Measurements from ENCODE around the gene CNOT11.

CNOT11 gene

GRCh38 chr2:101278925-101279324, 26.2 kb downstream of the CNOT11 start:
- no peak for DNase-seq (ENCODE audit: low read depth)

GRCh38 chr2:101281482-101281881, 28.8 kb downstream of the CNOT11 start:
- DNase-seq (ENCODE audit: low read depth) = no peak

DNA sequence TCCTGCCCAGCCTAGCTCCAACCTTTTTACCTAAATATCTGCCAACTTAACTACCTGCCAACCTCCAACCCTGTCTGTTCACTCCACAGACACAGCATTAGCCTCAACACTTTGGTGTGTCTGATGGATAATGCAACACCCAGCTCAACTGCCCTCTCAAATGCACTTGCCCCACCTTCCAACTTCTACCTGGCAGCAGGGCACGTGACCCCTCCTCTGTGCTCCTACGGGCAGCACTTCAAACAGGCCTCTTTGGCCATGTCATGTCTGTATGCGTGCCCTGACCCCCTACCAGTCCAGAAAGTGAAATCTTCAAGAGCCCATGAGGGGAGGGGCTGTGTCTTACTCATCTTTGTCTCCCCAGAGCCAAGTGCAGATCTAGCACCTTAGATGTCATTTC, 30.3 kb downstream of the CNOT11 start:
- DNase-seq (ENCODE audit: low read depth) = no peak

DNA sequence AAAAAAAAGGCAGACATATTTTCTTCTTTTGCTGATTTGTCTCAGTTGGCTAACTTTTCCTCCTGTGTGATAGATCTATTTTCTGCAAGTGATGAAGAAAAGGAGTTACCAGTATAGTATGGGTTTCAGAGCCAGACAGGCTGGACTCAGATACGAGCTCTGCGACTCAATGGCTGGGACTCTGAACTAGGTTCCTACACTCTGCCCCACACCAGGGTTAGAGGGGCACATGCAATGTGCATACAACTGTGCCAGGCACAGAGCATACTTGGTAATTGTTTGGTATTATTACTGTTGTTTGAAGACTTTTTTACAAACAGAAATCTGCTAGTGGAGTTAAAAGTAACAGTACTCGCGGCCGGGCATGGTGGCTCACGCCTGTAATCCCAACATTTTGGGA, 34.0 kb downstream of the CNOT11 start:
- DNase-seq (ENCODE audit: low read depth) = no peak

DNA sequence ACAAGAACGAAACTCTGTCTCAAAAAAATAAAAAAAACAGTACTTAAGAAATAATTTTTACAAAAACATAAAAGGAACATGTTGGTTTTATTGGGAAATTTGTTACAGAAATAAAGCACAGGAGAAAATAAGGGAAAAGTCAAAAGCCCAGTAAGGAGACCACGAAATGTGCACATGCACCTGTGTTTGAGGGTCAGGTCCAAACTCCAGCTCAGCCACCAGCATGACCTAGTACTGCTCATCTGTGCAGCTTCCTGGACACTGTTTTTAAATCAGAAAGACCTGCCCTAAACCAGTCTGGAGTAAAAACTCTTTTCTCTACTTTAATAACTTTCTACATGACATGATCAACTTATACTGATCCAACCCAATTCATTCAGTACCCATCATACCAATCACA, 34.6 kb downstream of the CNOT11 start:
- DNase-seq (ENCODE audit: low read depth) = no peak

- DNase-seq (ENCODE audit: low read depth) = no peak
These were observed 38.0 kb downstream of the CNOT11 start for GRCh38 chr2:101290711-101291110.

- DNase-seq (ENCODE audit: low read depth) = no peak
These were observed 39.3 kb downstream of the CNOT11 start for GRCh38 chr2:101291973-101292372.

GRCh38 chr2:101293544-101293943, 40.9 kb downstream of the CNOT11 start:
- no peak for DNase-seq (ENCODE audit: low read depth)

DNA sequence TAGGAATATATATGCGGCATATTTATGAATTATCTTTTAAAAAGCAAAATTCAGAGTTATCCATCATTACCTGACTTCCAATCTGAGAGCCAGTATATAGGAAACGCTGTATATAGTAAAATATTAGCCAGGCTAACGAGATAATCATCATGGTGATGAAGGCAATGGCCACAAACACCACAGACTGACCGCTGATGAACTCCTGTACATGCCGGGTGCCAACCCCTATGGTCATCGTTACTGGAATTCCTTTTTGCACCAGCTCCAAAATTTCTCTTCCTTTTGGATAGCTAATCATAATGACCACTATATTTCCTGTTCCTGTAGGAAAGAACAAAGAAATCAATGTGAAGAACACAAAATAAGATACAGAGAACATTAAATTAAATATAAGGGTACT, 42.2 kb downstream of the CNOT11 start:
- DNase-seq (ENCODE audit: low read depth) = no peak

GRCh38 chr2:101295895-101296294, 43.2 kb downstream of the CNOT11 start:
- no peak for DNase-seq (ENCODE audit: low read depth)

- no peak for DNase-seq (ENCODE audit: low read depth)
These were observed 43.7 kb downstream of the CNOT11 start for GRCh38 chr2:101296371-101296770.

DNA sequence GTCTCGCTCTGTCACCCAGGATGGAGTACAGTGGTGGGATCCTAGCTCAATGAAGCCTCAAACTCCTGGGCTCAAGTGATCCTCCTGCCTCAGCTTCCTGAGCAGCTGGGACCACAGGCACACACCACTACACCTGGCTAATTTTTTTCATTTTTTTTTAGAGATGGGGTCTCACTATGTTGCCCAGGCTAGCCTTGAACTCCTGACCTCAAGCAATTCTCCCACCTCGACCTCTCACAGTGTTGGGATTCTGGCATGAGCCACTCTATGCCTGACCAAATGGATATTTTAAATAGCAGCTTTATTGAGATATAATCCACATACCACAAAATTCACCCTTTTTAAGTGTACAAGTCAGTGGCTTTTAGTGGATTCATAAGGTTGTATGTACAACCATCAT, 44.7 kb downstream of the CNOT11 start:
- no peak for DNase-seq (ENCODE audit: low read depth)

GRCh38 chr2:101299604-101300003, 46.9 kb downstream of the CNOT11 start:
- no peak for DNase-seq (ENCODE audit: low read depth)

- DNase-seq (ENCODE audit: low read depth) = no peak
These were observed 47.5 kb downstream of the CNOT11 start for GRCh38 chr2:101300164-101300563.

- DNase-seq (ENCODE audit: low read depth) = no peak
These were observed 48.1 kb downstream of the CNOT11 start for GRCh38 chr2:101300836-101301235.

GRCh38 chr2:101302016-101302415, 49.3 kb downstream of the CNOT11 start:
- DNase-seq (ENCODE audit: low read depth) = no peak

DNA sequence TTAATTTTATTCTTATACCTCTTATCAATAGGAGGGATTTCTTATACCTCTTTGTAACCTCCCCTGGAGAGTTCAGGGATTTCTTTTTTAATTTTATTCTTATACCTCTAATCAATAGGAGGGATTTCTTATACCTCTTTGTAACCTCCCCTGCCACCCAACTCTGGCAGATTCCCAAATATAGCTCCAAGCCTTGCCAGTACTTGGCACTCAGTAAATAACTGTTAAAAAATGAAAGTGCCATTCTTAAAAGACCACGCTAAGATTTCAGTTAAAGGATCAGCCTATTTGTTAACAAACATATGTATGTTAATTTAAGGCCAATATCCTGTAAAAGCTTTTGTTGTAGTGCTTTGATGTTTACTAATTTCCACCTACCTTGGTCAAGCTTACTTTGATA, 51.0 kb downstream of the CNOT11 start:
- no peak for DNase-seq (ENCODE audit: low read depth)

GRCh38 chr2:101305035-101305434, 52.3 kb downstream of the CNOT11 start:
- no peak for DNase-seq (ENCODE audit: low read depth)

DNA sequence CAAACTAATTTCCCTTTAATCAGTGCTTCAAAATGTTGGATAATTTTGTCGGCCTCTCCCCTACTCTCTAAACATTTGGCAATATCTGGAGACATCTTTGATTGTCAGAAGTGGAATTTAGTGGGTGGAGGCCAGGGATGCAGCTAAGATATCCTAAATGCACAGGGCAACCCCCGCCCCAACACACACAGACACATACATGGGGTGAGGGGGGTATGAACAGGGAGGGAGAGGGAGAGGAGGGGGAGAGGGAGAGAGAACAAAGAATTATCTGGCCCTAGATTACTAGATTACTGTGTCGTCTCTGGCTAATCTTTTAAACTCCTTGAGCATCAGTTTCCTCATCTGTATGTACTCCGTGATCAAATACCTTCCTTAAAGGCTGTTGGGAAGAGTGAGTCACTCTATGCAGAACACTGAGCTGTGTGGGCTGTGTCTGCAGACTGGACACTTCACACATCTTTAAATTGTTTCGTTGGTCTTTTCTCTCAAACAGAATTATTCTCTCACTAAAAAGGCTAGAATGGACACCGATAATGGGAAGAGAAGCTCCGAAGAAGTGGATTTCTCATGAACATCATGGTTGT, 52.9 kb downstream of the CNOT11 start:
- DNase-seq (ENCODE audit: low read depth) = no peak

GRCh38 chr2:101306410-101306809, 53.7 kb downstream of the CNOT11 start:
- DNase-seq (ENCODE audit: low read depth) = no peak

GRCh38 chr2:101307503-101307902, 54.8 kb downstream of the CNOT11 start:
- DNase-seq (ENCODE audit: low read depth) = no peak

DNA sequence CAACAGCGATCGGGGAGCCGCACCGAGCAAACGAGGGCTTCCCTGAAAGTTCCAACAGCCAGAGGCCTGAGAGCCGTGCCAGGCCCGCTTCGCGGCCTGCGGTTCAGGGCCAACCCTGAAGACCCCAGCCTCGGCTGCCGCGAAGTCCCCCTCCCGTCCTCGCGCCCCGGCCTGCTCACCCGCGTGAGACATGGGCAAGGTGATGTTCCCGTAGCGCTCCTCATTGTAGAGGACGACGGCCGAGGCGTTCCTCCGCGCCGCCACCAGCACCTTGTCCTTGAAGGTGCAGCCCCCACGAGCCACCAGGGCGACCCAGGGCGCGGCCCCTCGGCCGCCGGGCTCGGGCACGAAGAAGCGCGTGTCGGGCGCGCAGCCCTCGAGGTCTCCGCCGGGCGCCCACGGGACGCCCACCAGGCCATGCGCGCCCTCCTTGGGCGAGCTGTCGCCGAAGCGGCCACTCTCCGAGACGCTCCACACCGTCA, 55.3 kb downstream of the CNOT11 start:
- DNase-seq (ENCODE audit: low read depth) = no peak

DNA sequence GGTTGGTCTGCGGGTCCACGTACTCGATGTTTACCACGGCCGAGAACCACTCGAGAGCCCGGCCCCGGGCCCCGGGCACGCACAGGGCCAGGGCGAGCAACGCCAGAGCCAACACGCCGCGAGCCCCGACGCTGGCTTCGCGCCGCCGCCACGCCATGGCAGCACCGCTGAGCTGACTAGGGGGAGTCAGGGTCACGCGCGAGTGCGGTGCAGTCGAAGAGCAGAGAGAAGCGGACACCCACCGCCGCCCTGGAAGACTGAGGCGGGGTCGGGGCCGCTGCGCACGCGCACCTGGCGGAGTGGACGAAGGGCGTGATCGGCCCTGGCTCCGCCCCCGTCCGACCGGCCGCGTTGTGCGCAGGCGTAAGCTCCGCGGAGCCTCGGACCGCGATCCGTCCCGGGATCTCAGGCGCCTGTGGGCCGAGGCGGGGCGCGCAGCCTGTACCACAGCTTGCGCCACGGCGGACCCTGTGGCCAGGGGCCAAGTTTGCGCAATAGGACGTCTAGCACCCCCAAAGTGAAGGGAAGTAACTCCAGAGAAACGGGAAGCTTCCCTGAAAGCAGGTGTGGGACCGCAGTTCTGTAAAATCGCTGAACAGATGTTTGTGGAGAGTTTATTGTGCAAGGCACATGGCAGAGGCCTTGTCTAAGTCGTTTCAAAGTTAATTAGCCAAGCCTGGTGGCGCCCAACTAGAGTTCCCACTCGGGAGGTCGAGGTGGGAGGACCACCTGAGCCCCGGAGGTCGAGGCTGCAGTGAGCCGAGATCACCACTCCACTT, 55.9 kb downstream of the CNOT11 start, which contains the start of gene RNF149:
RNF149 (minus strand) TSS at position 270 of the 779 bp plus-strand sequence; CDS start at position 157, 113 bp downstream.
- DNase-seq (ENCODE audit: low read depth) = peak; percentile 93

Data from activated T-cell treated with anti-CD3 and anti-CD28 coated beads for 1 hour (primary cell).